Erythroblast (primary cell): Measurements from ENCODE around the gene GNAT2.

Experiments used
- GATA1 ChIP-seq: IDR thresholded peaks from 2 replicates; pipeline ENCODE4 v1.6.1; 2011; ENCODE audit warnings: low read depth, mild to moderate bottlenecking, control low read depth, low read length, moderate library complexity
- POLR2A ChIP-seq: IDR thresholded peaks from 2 replicates; pipeline ENCODE4 v1.6.1; 2011; ENCODE audit warnings: mild to moderate bottlenecking, low read length

DNA sequence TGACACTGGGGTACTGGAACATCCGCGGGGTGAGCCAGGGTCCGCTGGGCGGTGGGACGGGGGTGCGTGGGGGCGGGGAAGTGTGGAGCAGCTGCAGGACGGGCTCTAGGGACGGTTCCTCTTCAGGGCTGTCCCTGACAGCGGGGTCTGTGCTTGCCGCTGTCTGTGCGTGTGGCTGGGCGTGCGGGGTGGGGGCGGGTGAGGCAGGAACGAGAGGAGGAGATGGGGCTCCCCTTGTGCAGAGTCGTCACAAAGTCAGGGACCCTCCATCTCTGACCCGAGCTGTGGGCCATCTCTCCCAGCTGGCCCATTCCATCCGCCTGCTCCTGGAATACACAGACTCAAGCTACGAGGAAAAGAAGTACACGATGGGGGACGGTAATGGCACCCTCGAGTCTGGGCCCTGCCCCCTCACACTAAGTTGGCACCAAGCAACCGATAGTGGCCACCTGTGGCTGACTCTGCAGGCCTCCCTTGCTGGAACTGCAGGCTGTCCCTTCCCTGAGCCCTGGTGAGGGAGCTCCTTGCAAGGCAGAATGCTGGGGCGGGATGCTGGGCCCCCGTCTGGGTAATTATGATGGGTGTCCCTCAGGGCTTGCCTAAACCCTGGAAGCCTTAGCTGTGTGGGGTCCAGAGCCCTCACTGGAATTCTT, 48.8 kb upstream of the GNAT2 start:
- TF ChIP-seq POLR2A (no peak), GATA1 (no peak)
